Loucy (cell line): ENCODE measurements around the gene TELO2.

ENCODE experiments used
- H2AFZ ChIP-seq: fragments of 200-600 bp; sonication (generic); 2 replicates; pipeline ENCODE4 v1.6.0; 2016; ENCODE audit warnings: antibody characterized with exemption, mild to moderate bottlenecking, low read length, moderate library complexity
- H3F3A ChIP-seq: fragments of 200-600 bp; 2 replicates; pipeline ENCODE4 v1.6.0; 2016; ENCODE audit warnings: antibody characterized with exemption, low read depth, mild to moderate bottlenecking
- H3K27me3 ChIP-seq: fragments of 200-600 bp; sonication (generic); 2 replicates; pipeline ENCODE4 v1.6.1; 2014; ENCODE audit warnings: low read length, mild to moderate bottlenecking; ENCODE audit not compliant: insufficient read depth, poor library complexity, severe bottlenecking
- H3K36me3 ChIP-seq: fragments of 200-600 bp; sonication (generic); 2 replicates; pipeline ENCODE4 v1.6.1; 2016; ENCODE audit warnings: low read length; ENCODE audit not compliant: insufficient read depth
- H3K4me1 ChIP-seq: fragments of 200-600 bp; sonication (generic); 2 replicates; pipeline ENCODE4 v1.5.1; 2014; ENCODE audit warnings: low read length, mild to moderate bottlenecking; ENCODE audit not compliant: insufficient read depth, poor library complexity, severe bottlenecking
- H3K4me2 ChIP-seq: fragments of 200-600 bp; sonication (generic); 2 replicates; pipeline ENCODE4 v1.6.0; 2014; ENCODE audit warnings: antibody characterized with exemption, low read length, low read depth, mild to moderate bottlenecking; ENCODE audit not compliant: poor library complexity, severe bottlenecking
- H3K4me3 ChIP-seq: fragments of 200-600 bp; sonication (generic); 2 replicates; pipeline ENCODE4 v1.5.1; 2014; ENCODE audit warnings: low read length, mild to moderate bottlenecking, mixed read lengths; ENCODE audit not compliant: poor library complexity, severe bottlenecking
- H3K79me2 ChIP-seq: fragments of 200-600 bp; sonication (generic); 2 replicates; pipeline ENCODE4 v1.6.1; 2014; ENCODE audit warnings: low read length; ENCODE audit not compliant: insufficient read depth
- H3K9ac ChIP-seq: fragments of 200-600 bp; sonication (generic); 2 replicates; pipeline ENCODE4 v1.6.0; 2014; ENCODE audit warnings: mild to moderate bottlenecking, low read depth, low read length, moderate library complexity; ENCODE audit not compliant: poor library complexity, severe bottlenecking
- H3K9me2 ChIP-seq: fragments of 200-600 bp; sonication (generic); replicated peaks from 2 replicates; pipeline ENCODE4 v1.6.1; 2016; ENCODE audit warnings: low read depth, low read length, mixed read lengths
- H3K9me3 ChIP-seq: fragments of 200-600 bp; sonication (generic); 2 replicates; pipeline ENCODE4 v1.6.1; 2014; ENCODE audit warnings: mild to moderate bottlenecking, antibody characterized with exemption, low read length, low read depth; ENCODE audit not compliant: insufficient read depth
- H4K20me1 ChIP-seq: fragments of 200-600 bp; sonication (generic); 2 replicates; pipeline ENCODE4 v1.6.0; 2014; ENCODE audit warnings: antibody characterized with exemption, low read length, mild to moderate bottlenecking; ENCODE audit not compliant: insufficient read depth, poor library complexity, severe bottlenecking
- EZH2phosphoT487 ChIP-seq: fragments of 200-600 bp; IDR thresholded peaks from 2 replicates; pipeline ENCODE4 v1.6.1; 2018; ENCODE audit warnings: antibody characterized with exemption, mild to moderate bottlenecking, moderate library complexity, borderline replicate concordance
- TF ChIP-seq, protein P1 (sequence below): fragments of 200-600 bp; sonication (generic); conservative IDR thresholded peaks from 2 replicates; pipeline ENCODE4 v1.5.1; 2014; ENCODE audit warnings: mild to moderate bottlenecking, antibody characterized with exemption, low read length

Gene TELO2

DNA sequence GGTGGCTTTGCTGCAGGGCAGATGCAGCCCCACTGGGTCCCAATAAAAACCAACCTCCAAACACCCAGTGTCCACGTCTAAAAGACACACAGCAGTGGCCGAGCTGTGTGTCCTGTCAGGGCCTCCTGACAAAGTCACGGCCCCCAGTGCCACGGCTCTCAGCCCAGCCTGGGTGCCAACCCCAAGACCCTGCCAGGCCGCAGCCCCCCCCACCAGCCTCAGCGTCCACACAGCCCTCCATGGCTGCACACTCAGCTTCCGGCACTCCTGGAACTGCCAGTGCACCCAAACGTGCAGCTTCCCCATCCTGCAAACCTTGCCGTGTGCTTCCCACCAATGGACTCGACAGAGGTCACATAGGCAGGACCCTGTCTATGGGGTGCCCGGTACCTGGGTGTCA lies 45.2 kb upstream of the TELO2 start:
- Histone ChIP-seq H2AFZ (no peak overlapping the region), H4K20me1 (no peaks in the 10 kb centered on the region), H3K9me3 (no peaks in the 10 kb centered on the region), H3K79me2 (no peaks in the 10 kb centered on the region), H3K9ac (no peak overlapping the region), H3K4me2 (no peak overlapping the region), H3K27me3 (no peaks in the 10 kb centered on the region), H3K4me1 (no peaks in the 10 kb centered on the region), H3K9me2 (no peaks in the 10 kb centered on the region), H3K4me3 (no peak overlapping the region), H3F3A (no peaks in the 10 kb centered on the region), H3K36me3 (no peaks in the 10 kb centered on the region)
- TF ChIP-seq EZH2phosphoT487: no peak
- TF ChIP-seq, protein P1, sequence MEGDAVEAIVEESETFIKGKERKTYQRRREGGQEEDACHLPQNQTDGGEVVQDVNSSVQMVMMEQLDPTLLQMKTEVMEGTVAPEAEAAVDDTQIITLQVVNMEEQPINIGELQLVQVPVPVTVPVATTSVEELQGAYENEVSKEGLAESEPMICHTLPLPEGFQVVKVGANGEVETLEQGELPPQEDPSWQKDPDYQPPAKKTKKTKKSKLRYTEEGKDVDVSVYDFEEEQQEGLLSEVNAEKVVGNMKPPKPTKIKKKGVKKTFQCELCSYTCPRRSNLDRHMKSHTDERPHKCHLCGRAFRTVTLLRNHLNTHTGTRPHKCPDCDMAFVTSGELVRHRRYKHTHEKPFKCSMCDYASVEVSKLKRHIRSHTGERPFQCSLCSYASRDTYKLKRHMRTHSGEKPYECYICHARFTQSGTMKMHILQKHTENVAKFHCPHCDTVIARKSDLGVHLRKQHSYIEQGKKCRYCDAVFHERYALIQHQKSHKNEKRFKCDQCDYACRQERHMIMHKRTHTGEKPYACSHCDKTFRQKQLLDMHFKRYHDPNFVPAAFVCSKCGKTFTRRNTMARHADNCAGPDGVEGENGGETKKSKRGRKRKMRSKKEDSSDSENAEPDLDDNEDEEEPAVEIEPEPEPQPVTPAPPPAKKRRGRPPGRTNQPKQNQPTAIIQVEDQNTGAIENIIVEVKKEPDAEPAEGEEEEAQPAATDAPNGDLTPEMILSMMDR: no peak

DNA sequence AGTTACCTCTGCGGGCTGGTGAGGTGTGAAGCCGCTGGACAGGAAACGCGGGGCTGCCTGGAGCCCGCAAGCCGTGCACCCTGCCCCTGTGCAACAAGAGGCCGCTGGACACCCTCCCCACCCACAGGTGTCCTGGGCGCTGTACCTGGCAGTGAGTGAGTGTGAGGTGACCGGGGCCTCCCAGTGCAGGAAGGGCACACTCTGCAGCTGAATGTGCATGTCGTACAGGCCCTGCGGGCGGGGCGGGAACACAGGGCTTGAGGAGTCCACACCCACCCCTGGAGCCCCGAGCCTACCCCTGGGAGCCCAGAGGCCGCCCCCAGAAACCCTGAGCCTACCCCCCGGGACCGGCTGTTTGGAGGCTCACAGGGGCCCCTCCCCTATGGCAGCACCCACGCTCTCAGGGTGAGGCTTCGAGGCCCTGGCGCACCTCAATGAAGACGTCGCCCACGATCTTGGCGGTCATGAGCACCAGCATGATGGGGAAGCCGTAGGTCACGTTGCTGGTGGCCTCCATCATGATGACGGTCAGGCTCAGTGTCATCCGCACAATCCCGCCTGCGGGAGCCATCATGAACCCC lies 44.5 kb upstream of the TELO2 start:
- TF ChIP-seq, protein P1: no peak
- no peak for TF ChIP-seq EZH2phosphoT487
- H3K36me3 ChIP-seq: no peaks in the 10 kb centered on the region
- no peak overlapping the region for H3K9ac ChIP-seq
- H2AFZ ChIP-seq: no peak overlapping the region
- no peak overlapping the region for H3K4me3 ChIP-seq
- no peaks in the 10 kb centered on the region for H3F3A ChIP-seq
- no peaks in the 10 kb centered on the region for H4K20me1 ChIP-seq
- H3K4me1 ChIP-seq: no peaks in the 10 kb centered on the region
- no peaks in the 10 kb centered on the region for H3K9me2 ChIP-seq
- no peaks in the 10 kb centered on the region for H3K27me3 ChIP-seq
- H3K4me2 ChIP-seq: no peak overlapping the region
- no peaks in the 10 kb centered on the region for H3K79me2 ChIP-seq
- no peaks in the 10 kb centered on the region for H3K9me3 ChIP-seq

DNA sequence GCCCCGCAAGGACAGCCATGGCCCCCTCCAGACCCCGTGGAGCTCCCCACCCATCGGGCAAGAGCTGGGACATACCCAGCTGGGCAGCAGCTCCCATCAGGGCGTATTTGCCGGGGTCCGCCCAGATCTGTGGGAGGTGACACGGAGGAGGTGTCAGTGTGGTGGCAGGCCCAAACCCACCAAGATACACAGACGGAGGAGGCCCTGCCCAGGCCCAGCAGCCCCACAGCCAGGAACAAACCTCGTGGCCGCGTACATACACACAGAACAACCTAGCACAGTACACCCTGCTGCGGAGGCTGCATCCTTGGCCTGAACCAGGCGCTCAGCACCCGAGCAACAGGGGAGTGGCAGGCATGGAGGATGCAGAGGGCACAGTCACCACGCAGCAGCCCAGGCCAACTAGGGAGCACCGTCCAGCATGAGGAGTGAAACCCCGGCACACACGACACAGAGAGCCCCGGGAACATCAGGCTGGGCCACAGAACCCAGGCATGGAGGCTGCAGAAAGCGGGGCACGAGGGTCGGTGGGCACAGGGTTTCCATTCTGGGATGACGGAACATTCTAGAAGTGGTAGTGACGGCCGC lies 43.9 kb upstream of the TELO2 start:
- no peaks in the 10 kb centered on the region for H3K27me3 ChIP-seq
- no peaks in the 10 kb centered on the region for H3K36me3 ChIP-seq
- no peaks in the 10 kb centered on the region for H3K4me1 ChIP-seq
- H3K4me3 ChIP-seq: no peak overlapping the region
- no peaks in the 10 kb centered on the region for H3K79me2 ChIP-seq
- no peak overlapping the region for H3K4me2 ChIP-seq
- H3K9ac ChIP-seq: no peak overlapping the region
- no peak overlapping the region for H2AFZ ChIP-seq
- no peaks in the 10 kb centered on the region for H4K20me1 ChIP-seq
- no peaks in the 10 kb centered on the region for H3F3A ChIP-seq
- TF ChIP-seq EZH2phosphoT487: no peak
- TF ChIP-seq, protein P1: no peak
- no peaks in the 10 kb centered on the region for H3K9me2 ChIP-seq
- H3K9me3 ChIP-seq: no peaks in the 10 kb centered on the region
